B cell (primary cell): ENCODE data around the gene PA2G4. TPM values are rescaled to one million over a fixed set of nuclear protein-coding genes. Genes with fewer than 3 reads are reported as not detected.

Source experiments
- ATAC-seq: fragments of 200-7000 bp; cut with Tn5 transposase; one replicate; pipeline ENCODE4 v1.10.0; 2021; ENCODE audit warnings: low read depth, mild to moderate bottlenecking, moderate number of reproducible peaks, moderate library complexity
- CTCF ChIA-PET: fragments of 350-600 bp; sonication (Branson Sonifier 250); formaldehyde crosslinking; loops from one replicate; lab custom pipeline; 2021; ENCODE audit warnings: antibody characterized with exemption, inconsistent platforms; lab: Charles Lee
- POLR2A ChIA-PET: fragments of 350-600 bp; sonication (Branson Sonifier 250); formaldehyde crosslinking; loops from one replicate; lab custom pipeline; 2021; ENCODE audit warnings: antibody characterized with exemption; lab: Charles Lee
- DNase-seq: peaks from one replicate; pipeline ENCODE4 v3.0.0; 2013
- H2AFZ ChIP-seq: 2 replicates; pipeline ENCODE4 v1.6.1; 2012; ENCODE audit warnings: mild to moderate bottlenecking, low read depth, low read length; ENCODE audit not compliant: insufficient read depth, poor library complexity, severe bottlenecking
- H3K27ac ChIP-seq, 2 donors: 1 replicate in 1 of 2; 2 replicates in 1 of 2; pipeline ENCODE4 v1.5.1; 2012 to 2013; ENCODE audit warnings: low read length in 2 of 2, mild to moderate bottlenecking in 2 of 2, moderate library complexity in 1 of 2
- H3K27me3 ChIP-seq, 4 experiments: fragments of 200-600 bp in 1 of 4; sonication (generic) in 1 of 4; replicated peaks in 1 of 4; 1 replicate in 2 of 4; 2 replicates in 2 of 4; pipeline versions ENCODE4 v1.6.1 to v1.7.0; 2013 to 2016; ENCODE audit warnings: low read length in 3 of 4, mild to moderate bottlenecking in 2 of 4, mixed read lengths in 1 of 4, moderate library complexity in 1 of 4; ENCODE audit not compliant: insufficient read depth in 4 of 4, control insufficient read depth in 3 of 4; ENCODE audit errors: control extremely low read depth in 1 of 4
- H3K36me3 ChIP-seq, 2 experiments: replicated peaks in 1 of 2; 1 replicate in 1 of 2; 2 replicates in 1 of 2; pipeline versions ENCODE4 v1.6.1 to v1.7.1; 2013; ENCODE audit warnings: low read length in 1 of 2; ENCODE audit not compliant: insufficient read depth in 2 of 2, control insufficient read depth in 1 of 2; ENCODE audit errors: control extremely low read depth in 1 of 2, extremely low read depth in 1 of 2
- H3K4me1 ChIP-seq, 2 donors: fragments of 200-600 bp in 1 of 2; sonication (generic) in 1 of 2; 1 replicate in 1 of 2; 2 replicates in 1 of 2; pipeline versions ENCODE4 v1.5.1 to v1.6.1; 2013 to 2017; ENCODE audit warnings: low read length in 2 of 2; ENCODE audit not compliant: control insufficient read depth in 2 of 2, insufficient read depth in 2 of 2
- H3K4me2 ChIP-seq: replicated peaks from 2 replicates; pipeline ENCODE3; 2012; ENCODE audit warnings: mild to moderate bottlenecking, low read depth, low read length; ENCODE audit not compliant: poor library complexity, severe bottlenecking
- H3K4me3 ChIP-seq, 5 experiments: fragments of 200-600 bp in 1 of 5; sonication (generic) in 1 of 5; 1 replicate in 3 of 5; 2 replicates in 2 of 5; pipeline versions ENCODE4 v1.5.1 to v1.7.0; 2011 to 2016; ENCODE audit warnings: low read length in 4 of 5, mild to moderate bottlenecking in 4 of 5, low read depth in 2 of 5, control low read depth in 1 of 5, moderate library complexity in 1 of 5; ENCODE audit not compliant: insufficient read depth in 1 of 5; ENCODE audit errors: control extremely low read depth in 1 of 5, extremely low read depth in 1 of 5
- H3K79me2 ChIP-seq: fragments of 200-600 bp; sonication (generic); one replicate; pipeline ENCODE4 v1.6.0; 2016; ENCODE audit warnings: low read length; ENCODE audit not compliant: control insufficient read depth, insufficient read depth
- H3K9ac ChIP-seq: fragments of 200-600 bp; sonication (generic); 2 replicates; pipeline ENCODE4 v1.6.1; 2017; ENCODE audit warnings: mild to moderate bottlenecking, low read length, moderate library complexity
- H3K9me3 ChIP-seq, 3 donors: one replicate each; pipeline versions ENCODE4 v1.6.1 to v1.7.1; 2013; ENCODE audit warnings: low read length in 2 of 3; ENCODE audit not compliant: control insufficient read depth in 2 of 3, insufficient read depth in 1 of 3; ENCODE audit errors: control extremely low read depth in 1 of 3
- H4K20me1 ChIP-seq: 2 replicates; pipeline ENCODE4 v1.6.0; 2012; ENCODE audit warnings: mild to moderate bottlenecking, low read length; ENCODE audit not compliant: insufficient read depth, control insufficient read depth, poor library complexity, severe bottlenecking
- H3K27ac Mint-ChIP-seq: one replicate; pipeline ENCODE4 v1.8.0; 2021; ENCODE audit warnings: mixed read lengths
- H3K27me3 Mint-ChIP-seq: one replicate; pipeline ENCODE4 v1.8.0; 2021; ENCODE audit warnings: mixed read lengths
- H3K4me1 Mint-ChIP-seq: one replicate; pipeline ENCODE4 v1.8.0; 2021; ENCODE audit warnings: mixed read lengths
- H3K4me3 Mint-ChIP-seq: one replicate; pipeline ENCODE4 v1.8.0; 2021; ENCODE audit warnings: mixed read lengths
- H3K9me3 Mint-ChIP-seq: one replicate; pipeline ENCODE4 v1.8.0; 2022; ENCODE audit warnings: mixed read lengths; ENCODE audit not compliant: insufficient read depth
- EZH2 ChIP-seq: IDR thresholded peaks from 2 replicates; pipeline ENCODE4 v1.6.1; 2012; ENCODE audit warnings: borderline replicate concordance, low read depth, mild to moderate bottlenecking, moderate library complexity, low read length; ENCODE audit not compliant: insufficient read depth, poor library complexity, severe bottlenecking
- WGBS: methylation state at CpG from one replicate; pipeline ENCODE4 v1.1.5; 2013; ENCODE audit warnings: missing lambda C conversion rate; ENCODE audit not compliant: insufficient coverage; 5-methylcytosine and 5-hydroxymethylcytosine counted together
- intact Hi-C: fragments of 100-400 bp; cut with micrococcal nuclease; formaldehyde crosslinking; loops from one replicate; pipeline ENCODE4 v1.10.0; 2022
- polyA plus RNA-seq: library from polyadenylated mRNA; depleted of rRNA; stranded (reverse); fragments of >200 nt; gene quantifications from 2 replicates; pipeline ENCODE4 v1.2.3, GENCODE V29; 2012
- total RNA-seq, 2 donors: library from RNA; stranded (reverse); fragments of 120-200 nt in 1 of 2; gene quantifications; 1 replicate in 1 of 2; 2 replicates in 1 of 2; pipeline versions ENCODE4 v1.2.3 to v1.2.4, GENCODE V29; 2013 to 2022
- TF ChIP-seq, protein P1 (sequence below): fragments of 200-600 bp; IDR thresholded peaks from one replicate; pipeline ENCODE4 v1.8.0; 2022; ENCODE audit warnings: antibody characterized with exemption, mild to moderate bottlenecking

Gene PA2G4
- total and polyA plus RNA-seq, 2 donors (not counting 1 experiment from before 2014, with no cell fraction given) = 56.7 to 77.3 TPM

DNA sequence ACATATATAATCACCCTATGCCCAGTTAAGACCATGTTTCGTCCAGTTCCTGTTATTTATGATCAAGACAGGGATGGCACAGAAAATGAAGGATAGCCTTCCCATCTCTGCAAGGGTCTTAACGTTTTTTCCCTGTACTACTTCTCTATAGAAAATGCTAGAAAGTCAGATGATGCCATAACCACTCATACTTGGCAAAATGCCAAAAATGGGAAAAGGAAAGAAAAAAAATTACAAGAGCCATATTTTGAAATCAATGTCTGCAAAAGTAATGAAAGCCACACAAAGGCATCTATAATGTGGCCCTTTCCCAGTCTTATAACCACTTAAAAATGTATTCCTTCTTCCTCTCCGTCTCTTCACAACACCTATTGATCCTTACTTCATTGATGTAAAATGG lies 46.2 kb downstream of the PA2G4 start:
- Mint-ChIP-seq H3K4me1 (peaks cover 31% of the 10 kb centered on the region), H3K27me3 (no peaks in the 10 kb centered on the region), H3K4me3 (peak overlapping the region; percentile 58), H3K9me3 (no peaks in the 10 kb centered on the region), H3K27ac (peak overlapping the region; percentile 98)
- no peak for ATAC-seq
- no peak overlapping the region for H3K4me3 ChIP-seq
- no peak overlapping the region for H3K27ac ChIP-seq
- no peak for DNase-seq
- intact Hi-C loops = loop anchor here (10.0 kb wide), 1 partner anchor 924 kb away; the partner anchor contains the start of gene NEMP1
- H3K79me2 ChIP-seq = peaks cover 41% of the 10 kb centered on the region
- POLR2A ChIA-PET = interaction anchor here (1.1 to 2.1 kb wide), 2 partner anchors 13 to 22 kb away, joined by 3 to 28 read pairs; partner anchors contain the start of gene ESYT1
- H3K36me3 ChIP-seq = peaks cover 0 to 3% of the 10 kb centered on the region in 2 experiments
- TF ChIP-seq EZH2 = no peak
- TF ChIP-seq, protein P1, sequence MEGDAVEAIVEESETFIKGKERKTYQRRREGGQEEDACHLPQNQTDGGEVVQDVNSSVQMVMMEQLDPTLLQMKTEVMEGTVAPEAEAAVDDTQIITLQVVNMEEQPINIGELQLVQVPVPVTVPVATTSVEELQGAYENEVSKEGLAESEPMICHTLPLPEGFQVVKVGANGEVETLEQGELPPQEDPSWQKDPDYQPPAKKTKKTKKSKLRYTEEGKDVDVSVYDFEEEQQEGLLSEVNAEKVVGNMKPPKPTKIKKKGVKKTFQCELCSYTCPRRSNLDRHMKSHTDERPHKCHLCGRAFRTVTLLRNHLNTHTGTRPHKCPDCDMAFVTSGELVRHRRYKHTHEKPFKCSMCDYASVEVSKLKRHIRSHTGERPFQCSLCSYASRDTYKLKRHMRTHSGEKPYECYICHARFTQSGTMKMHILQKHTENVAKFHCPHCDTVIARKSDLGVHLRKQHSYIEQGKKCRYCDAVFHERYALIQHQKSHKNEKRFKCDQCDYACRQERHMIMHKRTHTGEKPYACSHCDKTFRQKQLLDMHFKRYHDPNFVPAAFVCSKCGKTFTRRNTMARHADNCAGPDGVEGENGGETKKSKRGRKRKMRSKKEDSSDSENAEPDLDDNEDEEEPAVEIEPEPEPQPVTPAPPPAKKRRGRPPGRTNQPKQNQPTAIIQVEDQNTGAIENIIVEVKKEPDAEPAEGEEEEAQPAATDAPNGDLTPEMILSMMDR = no peak
- CTCF ChIA-PET = interaction anchor here (1.5 to 1.6 kb wide), 2 partner anchors 24 to 39 kb away, joined by 5 to 8 read pairs; partner anchors contain the start of gene SMARCC2
- no peak overlapping the region for H3K9ac ChIP-seq
- H3K4me2 ChIP-seq = no peak overlapping the region
- no peaks in the 10 kb centered on the region for H3K27me3 ChIP-seq
- H4K20me1 ChIP-seq = no peaks in the 10 kb centered on the region
- no peaks in the 10 kb centered on the region for H3K9me3 ChIP-seq
- no peak overlapping the region for H2AFZ ChIP-seq
- no CpG with 5 or more reads among the region's 3 CpGs for WGBS
- peaks cover 15 to 20% of the 10 kb centered on the region in 2 donors for H3K4me1 ChIP-seq

- H3K27me3 ChIP-seq = no peaks in the 10 kb centered on the region
- H3K9me3 Mint-ChIP-seq = no peaks in the 10 kb centered on the region
- H4K20me1 ChIP-seq = no peaks in the 10 kb centered on the region
- H3K9me3 ChIP-seq = no peaks in the 10 kb centered on the region
- peaks cover 15 to 22% of the 10 kb centered on the region in 2 donors for H3K4me1 ChIP-seq
- peak overlapping the region; percentile 54 to 89 (median 81) for H3K4me3 ChIP-seq
- peaks cover 33% of the 10 kb centered on the region for H3K4me1 Mint-ChIP-seq
- CTCF ChIA-PET = interaction anchor here (0.9 to 1.4 kb wide), 5 partner anchors 22 to 37 kb away, joined by 5 to 11 read pairs (median 9); partner anchors contain the start of genes ESYT1, SMARCC2 and ZC3H10
- peak overlapping the region; percentile 88 for H3K9ac ChIP-seq
- H3K4me2 ChIP-seq = peak overlapping the region; percentile 89
- DNase-seq = peak; percentile 69
- H3K4me3 Mint-ChIP-seq = peak overlapping the region; percentile 94
- no peaks in the 10 kb centered on the region for H3K27me3 Mint-ChIP-seq
- peaks cover 0 to 3% of the 10 kb centered on the region in 2 experiments for H3K36me3 ChIP-seq
- POLR2A ChIA-PET = interaction anchor here (0.5 to 2.1 kb wide), 11 partner anchors 12 to 411 kb away, joined by 3 to 28 read pairs (median 3); partner anchors contain the start of genes COQ10A, ESYT1, IL23A and PA2G4
- intact Hi-C loops = loop anchor here (1.0 to 10.0 kb wide), 3 partner anchors 25 to 923 kb away; partner anchors contain the start of genes NEMP1 and PA2G4
- H3K27ac Mint-ChIP-seq = peak overlapping the region; percentile 98
- H3K79me2 ChIP-seq = peaks cover 52% of the 10 kb centered on the region
- WGBS = 7% methylated on average over 12 of the region's 12 CpGs
- peak; percentile 53 for ATAC-seq
- peak overlapping the region; percentile 74 to 88 for H3K27ac ChIP-seq
- TF ChIP-seq, protein P1 = peak; percentile 74
- TF ChIP-seq EZH2 = no peak
- H2AFZ ChIP-seq = peak overlapping the region; percentile 94
Measured at GRCh38 chr12:56151672-56152131, 47.3 kb downstream of the PA2G4 start.
